Measurements from ENCODE around the gene PNPLA3. TPM values are rescaled to one million over a fixed set of nuclear protein-coding genes. Genes with fewer than 3 reads are reported as not detected.

Gene PNPLA3
- total RNA-seq, 2 donors from 2014 or later: not detected

DNA sequence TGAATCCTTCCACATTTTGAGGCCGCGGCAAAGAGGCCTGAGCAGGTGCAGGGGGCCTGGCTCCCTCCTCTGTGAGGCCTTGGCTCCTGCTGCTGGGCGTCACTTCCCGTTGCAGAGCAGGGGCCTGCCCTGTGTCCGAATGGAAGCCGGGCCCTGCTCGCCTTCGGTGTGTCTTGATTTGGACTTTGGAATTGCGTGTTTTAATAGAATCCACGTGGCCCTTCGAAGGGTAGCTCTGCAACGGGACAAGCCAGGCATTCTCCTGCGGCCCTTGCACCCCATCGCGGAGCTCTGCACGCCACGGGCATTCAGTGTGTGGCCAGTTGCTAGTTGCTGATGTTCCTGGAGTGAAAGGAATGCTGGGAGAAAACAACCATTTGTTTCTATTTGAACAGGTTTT is 57.4 kb downstream of the PNPLA3 start:
- peaks cover 53% of the 10 kb centered on the region for H3K36me3 ChIP-seq

DNA sequence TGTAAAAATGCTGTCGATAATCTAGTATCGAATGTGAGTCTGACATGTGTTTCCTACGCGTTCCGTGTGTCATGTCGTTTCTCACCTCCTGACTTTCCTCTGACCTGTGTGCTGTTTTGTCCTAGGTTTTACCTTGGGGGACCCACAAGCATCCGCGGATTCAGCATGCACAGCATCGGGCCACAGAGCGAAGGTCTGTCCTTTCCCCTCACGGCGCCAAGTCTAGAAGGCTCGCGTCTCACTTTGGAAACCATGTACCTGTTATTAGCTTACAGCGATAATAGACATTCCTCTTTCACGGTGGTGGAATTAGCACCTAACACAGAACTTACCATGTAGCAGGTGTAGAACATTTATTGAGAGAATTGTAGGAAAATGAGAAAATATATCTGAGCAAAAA is 60.2 kb downstream of the PNPLA3 start:
- Histone ChIP-seq H3K4me3 (no peak overlapping the region), H3K4me1 (ENCODE audit: control insufficient read depth in 1 of 2, low read depth in 2 of 2) (no peaks in the 10 kb centered on the region), H3K27me3 (replicated peaks; ENCODE audit: insufficient read depth) (no peaks in the 10 kb centered on the region), H3K27ac (no peak overlapping the region), H3K9me3 (no peaks in the 10 kb centered on the region), H3K36me3 (peaks cover 45% of the 10 kb centered on the region)
- TF ChIP-seq, protein P1, sequence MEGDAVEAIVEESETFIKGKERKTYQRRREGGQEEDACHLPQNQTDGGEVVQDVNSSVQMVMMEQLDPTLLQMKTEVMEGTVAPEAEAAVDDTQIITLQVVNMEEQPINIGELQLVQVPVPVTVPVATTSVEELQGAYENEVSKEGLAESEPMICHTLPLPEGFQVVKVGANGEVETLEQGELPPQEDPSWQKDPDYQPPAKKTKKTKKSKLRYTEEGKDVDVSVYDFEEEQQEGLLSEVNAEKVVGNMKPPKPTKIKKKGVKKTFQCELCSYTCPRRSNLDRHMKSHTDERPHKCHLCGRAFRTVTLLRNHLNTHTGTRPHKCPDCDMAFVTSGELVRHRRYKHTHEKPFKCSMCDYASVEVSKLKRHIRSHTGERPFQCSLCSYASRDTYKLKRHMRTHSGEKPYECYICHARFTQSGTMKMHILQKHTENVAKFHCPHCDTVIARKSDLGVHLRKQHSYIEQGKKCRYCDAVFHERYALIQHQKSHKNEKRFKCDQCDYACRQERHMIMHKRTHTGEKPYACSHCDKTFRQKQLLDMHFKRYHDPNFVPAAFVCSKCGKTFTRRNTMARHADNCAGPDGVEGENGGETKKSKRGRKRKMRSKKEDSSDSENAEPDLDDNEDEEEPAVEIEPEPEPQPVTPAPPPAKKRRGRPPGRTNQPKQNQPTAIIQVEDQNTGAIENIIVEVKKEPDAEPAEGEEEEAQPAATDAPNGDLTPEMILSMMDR (IDR thresholded peaks at IDR 0.05): no peak
- no peak for DNase-seq (ENCODE audit: low spot score)
- ATAC-seq (ENCODE audit: insufficient number of reproducible peaks, low FRiP score, low read depth): no peak

More for the DNA sequence above, 57.4 kb downstream of the PNPLA3 start:
- Histone ChIP-seq H3K27ac (no peak overlapping the region), H3K27me3 (replicated peaks; ENCODE audit: insufficient read depth) (no peaks in the 10 kb centered on the region), H3K9me3 (no peaks in the 10 kb centered on the region), H3K4me3 (no peak overlapping the region), H3K4me1 (ENCODE audit: control insufficient read depth in 1 of 2, low read depth in 2 of 2) (no peaks in the 10 kb centered on the region)
- no peak for DNase-seq (ENCODE audit: low spot score)
- TF ChIP-seq, protein P1 (IDR thresholded peaks at IDR 0.05): no peak
- no peak for ATAC-seq (ENCODE audit: insufficient number of reproducible peaks, low FRiP score, low read depth)

DNA sequence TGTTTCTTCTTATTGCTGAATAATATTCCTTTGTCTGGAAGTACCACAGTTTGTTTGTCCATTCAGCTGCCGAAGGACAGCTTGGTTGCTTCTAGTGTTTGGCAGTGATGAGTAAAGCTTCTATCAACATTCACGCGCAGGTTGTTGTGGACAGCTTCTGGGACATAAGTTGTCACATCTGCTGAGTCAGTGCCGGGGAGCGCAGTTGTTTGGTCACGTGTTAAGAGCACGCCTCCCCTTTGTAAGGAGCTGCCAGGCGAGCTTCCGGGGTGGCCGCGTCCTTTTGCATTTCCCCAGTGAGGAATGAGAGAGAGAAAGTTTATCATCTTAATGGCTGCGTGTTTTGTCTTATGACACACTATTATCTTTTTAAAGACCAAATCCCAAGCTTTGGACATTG is 61.9 kb downstream of the PNPLA3 start:
- ATAC-seq (ENCODE audit: insufficient number of reproducible peaks, low FRiP score, low read depth) (no peak), DNase-seq (ENCODE audit: low spot score) (no peak)
- H3K27me3 ChIP-seq (replicated peaks; ENCODE audit: insufficient read depth): no peaks in the 10 kb centered on the region
- H3K9me3 ChIP-seq: no peaks in the 10 kb centered on the region
- TF ChIP-seq, protein P1 (IDR thresholded peaks at IDR 0.05): no peak
- H3K27ac ChIP-seq: no peak overlapping the region
- no peaks in the 10 kb centered on the region for H3K4me1 ChIP-seq (ENCODE audit: control insufficient read depth in 1 of 2, low read depth in 2 of 2)
- H3K4me3 ChIP-seq: no peak overlapping the region
- H3K36me3 ChIP-seq: peaks cover 35% of the 10 kb centered on the region

DNA sequence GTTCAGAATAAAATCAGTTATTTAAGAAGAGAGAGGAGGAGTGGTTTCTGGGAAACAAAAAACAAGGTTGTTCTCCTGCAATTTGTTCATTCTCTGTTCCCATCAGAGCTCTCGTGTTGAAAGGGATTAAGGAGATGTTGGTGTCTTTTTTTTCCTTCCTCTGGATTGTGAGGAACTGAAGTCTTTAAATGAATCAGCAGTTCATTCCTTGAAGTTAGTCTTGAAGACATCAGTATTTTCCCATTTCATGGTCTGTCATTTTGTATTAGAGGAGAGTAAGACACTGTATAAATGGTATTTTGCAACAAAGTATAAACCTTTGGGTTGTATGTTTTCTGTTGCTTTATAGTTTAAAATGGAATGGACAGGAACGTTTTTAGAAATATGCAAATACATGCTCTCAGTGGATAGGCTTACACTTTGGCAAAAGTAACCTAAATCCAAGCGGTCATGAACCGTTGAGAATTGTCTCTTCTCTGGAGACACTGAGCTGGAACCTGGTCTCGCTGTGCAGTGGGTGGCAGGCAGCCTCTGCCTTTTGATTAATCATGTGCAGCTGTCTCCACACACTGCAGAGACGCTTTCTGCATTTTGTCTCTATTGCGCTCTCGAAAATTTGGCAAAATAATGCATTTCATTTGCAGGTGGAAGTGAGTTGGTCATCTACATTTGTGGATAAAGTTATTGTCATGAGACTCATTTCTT is 64.7 kb downstream of the PNPLA3 start:
- Histone ChIP-seq H3K36me3 (peaks cover 30% of the 10 kb centered on the region), H3K27ac (no peak overlapping the region), H3K4me3 (no peak overlapping the region), H3K4me1 (ENCODE audit: control insufficient read depth in 1 of 2, low read depth in 2 of 2) (no peaks in the 10 kb centered on the region), H3K27me3 (replicated peaks; ENCODE audit: insufficient read depth) (no peaks in the 10 kb centered on the region), H3K9me3 (no peaks in the 10 kb centered on the region)
- DNase-seq (ENCODE audit: low spot score): no peak
- no peak for ATAC-seq (ENCODE audit: insufficient number of reproducible peaks, low FRiP score, low read depth)
- TF ChIP-seq, protein P1 (IDR thresholded peaks at IDR 0.05): no peak

DNA sequence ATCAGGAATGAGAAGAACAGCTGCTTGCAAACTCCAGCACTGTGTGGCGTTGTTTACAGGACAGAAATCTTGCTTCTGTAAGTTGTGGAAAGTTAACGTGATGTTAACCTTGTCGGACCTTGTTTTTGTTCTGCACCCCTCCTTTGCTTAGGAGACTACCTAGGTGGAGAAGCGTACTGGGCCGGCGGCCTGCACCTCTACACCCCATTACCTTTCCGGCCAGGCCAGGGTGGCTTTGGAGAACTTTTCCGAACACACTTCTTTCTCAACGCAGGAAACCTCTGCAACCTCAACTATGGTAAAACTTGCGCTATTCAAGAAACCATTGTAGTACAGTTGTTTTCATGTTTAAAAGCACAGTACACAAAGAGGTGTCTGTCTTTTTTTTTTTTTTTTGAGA is 65.4 kb downstream of the PNPLA3 start:
- no peak for ATAC-seq (ENCODE audit: insufficient number of reproducible peaks, low FRiP score, low read depth)

More for the DNA sequence above, 65.4 kb downstream of the PNPLA3 start:
- H3K36me3 ChIP-seq: peaks cover 24% of the 10 kb centered on the region
- no peaks in the 10 kb centered on the region for H3K4me1 ChIP-seq (ENCODE audit: control insufficient read depth in 1 of 2, low read depth in 2 of 2)
- H3K27me3 ChIP-seq (replicated peaks; ENCODE audit: insufficient read depth): no peaks in the 10 kb centered on the region
- no peaks in the 10 kb centered on the region for H3K9me3 ChIP-seq
- H3K27ac ChIP-seq: no peak overlapping the region
- no peak overlapping the region for H3K4me3 ChIP-seq
- TF ChIP-seq, protein P1 (IDR thresholded peaks at IDR 0.05): no peak
- DNase-seq (ENCODE audit: low spot score): no peak

Data from thoracic aorta (tissue), 2 donors.